Measurements from ENCODE around the gene PLSCR5.

The PLSCR5 gene

DNA sequence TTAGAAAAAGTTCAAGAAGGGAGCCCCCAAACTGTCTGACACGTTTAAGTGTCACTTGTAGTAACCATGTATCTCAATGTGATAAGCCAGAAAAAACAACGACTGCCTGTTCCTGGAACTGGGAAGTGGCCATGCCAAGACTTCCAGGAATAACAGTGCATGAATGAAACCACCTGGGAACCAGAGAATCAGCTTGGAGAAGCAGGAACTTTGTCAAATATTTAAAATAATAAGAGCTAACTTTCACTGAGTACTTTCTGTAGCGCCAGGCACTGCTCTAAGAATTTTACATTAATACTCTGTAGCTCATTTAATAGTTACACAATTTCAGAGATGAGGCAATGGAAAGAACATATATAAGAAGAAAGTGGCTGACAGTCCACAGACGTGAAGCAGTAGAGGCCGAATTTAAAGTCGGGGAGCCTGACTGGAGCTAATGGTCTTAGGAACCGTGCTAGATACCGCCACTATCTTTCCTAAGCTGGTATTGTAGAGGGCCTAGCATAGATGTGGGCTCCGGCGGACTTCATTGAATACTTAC is 61.6 kb downstream of the PLSCR5 start:
- DNase-seq: no peak

DNA sequence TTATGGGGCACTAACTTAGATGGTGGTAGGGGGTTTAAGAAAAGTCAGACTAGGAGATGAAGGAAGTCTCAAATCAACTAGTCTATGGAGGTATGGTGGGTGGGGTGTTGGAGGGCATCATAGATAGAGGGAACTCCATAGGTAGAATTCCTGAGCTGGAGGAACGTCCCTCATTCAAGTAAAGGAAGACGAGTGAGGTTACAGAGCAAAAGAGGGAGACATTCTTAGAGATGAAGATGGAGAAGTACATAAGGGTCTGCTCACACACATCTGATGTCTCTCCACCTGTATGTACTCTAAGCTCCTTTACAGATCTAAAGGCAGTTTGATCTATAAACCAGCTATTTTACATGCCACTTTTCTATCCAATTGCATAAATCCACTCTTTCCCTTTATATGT is 62.2 kb downstream of the PLSCR5 start:
- DNase-seq: peak; percentile 8

DNA sequence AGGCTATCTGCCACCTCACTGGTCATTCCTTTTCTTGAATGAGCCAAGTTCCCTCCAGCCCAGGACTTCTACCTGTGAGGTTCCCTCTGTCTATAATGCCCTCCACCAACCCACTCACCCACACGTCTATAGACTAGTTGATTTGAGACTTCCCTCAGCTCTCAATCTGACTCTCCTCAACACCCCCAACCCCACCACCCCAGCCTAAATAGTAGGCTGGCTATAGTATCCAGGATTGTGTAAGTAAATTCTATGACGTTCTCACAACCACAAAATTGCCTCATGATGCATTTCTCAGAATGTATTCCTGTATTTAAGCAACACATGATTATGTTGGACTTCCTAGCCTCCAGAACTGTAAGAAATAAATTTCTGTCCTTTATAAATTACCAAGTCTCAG is 63.0 kb downstream of the PLSCR5 start:
- DNase-seq: no peak

DNA sequence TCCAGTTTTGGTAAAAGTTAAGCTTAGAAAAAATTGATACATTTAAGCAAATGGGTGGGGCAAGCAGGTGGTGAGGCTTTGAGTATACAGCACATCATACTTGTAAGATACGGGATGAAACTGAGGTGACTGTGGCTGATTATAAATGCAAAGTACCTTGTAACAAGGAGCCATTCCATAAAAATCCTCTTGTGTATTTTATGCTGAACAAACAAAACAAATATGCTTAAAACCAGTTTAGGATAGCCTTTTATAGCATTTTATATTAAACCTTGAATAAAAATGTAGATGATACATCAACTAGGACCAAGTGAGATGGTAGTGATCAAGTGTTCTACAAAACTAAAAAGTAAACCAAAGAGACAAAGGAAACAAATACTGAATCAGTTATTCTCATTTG is 64.2 kb downstream of the PLSCR5 start:
- no peak for DNase-seq

DNA sequence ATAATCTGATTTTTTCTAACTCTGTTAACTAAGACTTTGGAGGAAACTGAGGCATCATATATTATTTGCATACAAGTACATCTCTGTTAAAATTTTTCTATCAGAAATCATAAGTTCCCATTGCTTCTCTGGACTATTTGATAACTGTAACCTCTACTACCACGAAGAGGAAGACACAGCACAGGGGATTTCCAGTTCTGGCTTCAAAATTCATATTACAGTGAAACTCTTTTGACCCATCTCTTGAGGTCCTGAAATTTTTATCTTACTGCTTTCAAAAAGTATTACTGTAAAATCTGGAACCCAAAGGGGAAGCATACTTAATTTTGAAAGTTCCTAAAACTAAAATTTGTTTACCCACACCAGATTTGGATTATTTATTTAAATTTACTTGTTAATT is 64.9 kb downstream of the PLSCR5 start:
- no peak for DNase-seq

DNA sequence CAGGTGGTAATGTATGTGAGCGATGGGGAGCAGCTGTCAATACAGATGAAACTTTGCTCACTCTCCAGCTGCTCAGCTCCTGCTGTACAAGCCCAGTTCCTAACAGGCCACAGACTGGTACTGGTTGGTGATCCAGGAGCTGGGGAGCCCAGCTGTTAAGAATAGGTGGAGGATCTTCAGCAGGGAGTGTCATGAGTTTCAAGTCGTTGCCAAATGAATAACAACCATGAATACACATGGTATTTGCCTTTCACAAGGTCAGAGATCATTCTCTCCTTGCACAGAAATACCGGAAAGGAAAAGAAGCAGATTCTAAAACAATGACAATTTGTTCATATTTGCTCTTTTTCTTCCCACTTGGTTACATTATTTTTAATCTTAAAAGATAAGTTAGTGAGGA is 65.8 kb downstream of the PLSCR5 start:
- DNase-seq: no peak

DNA sequence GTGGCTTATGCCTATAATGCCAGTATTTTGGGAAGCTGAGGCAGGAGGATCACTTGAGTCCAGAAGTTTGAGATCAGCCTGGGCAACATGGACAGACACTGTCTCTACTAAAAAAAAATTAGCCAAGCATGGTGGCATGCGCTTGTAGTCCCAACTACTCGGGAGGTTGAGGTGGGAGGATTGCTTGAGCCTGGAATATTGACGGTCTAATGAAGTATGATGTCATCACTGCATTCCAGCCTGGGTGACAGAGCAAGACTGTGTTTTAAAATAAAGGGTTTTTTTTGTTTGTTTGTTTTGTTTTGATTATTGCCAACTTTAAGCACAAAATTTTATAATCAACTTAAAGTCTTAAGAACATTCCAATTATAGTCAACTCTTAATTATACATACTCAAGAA is 67.5 kb downstream of the PLSCR5 start:
- no peak for DNase-seq

DNA sequence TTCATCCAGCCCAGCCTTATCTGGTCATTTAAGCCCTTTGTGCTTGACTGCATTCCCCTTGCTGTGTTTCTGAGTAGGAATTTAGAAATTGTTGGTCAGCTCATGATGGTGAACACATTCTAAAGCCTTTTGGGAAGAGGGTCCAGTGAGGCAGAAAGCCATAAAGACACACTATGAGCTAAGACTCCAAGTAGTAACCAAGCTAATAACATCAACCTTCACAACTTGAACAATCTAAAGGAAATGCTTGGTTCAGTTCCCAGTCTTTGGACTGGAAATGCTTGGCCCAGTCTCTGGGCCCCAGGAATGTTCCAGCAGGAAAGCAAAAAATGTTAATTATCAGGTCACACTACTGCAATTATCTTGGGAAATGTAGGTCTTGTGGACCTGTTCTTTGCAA is 68.5 kb downstream of the PLSCR5 start:
- no peak for DNase-seq
